Measurements from ENCODE around the gene C16orf92. TPM values are rescaled to one million over a fixed set of nuclear protein-coding genes. Genes with fewer than 3 reads are reported as not detected.

The C16orf92 gene
- total and polyA plus RNA-seq, 2 experiments from 2014 or later, result 0.34 TPM; not detected in 1

DNA sequence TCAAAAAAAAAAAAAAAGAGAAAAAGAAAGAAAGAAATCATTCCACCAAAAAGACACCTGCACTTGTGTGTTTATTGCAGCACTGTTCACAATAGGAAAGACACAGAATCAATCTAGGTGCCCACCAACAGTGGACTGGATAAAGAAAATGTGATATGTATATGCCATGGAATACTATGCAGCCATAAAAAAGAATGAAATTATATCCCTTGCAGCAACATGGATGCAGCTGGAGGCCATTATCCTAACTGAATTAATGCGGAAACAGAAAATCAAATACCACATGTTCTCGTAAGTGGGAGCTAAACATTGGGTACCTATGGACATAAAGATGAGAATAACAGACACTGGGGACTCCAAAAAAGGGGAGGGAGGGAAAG, 5.7 kb upstream of the C16orf92 start:
- no peak overlapping the region for H3K4me2 ChIP-seq
- H4K20me1 ChIP-seq (replicated peaks; ENCODE audit: insufficient read depth), result no peaks in the 10 kb centered on the region
- no peak overlapping the region for H2AFZ ChIP-seq
- H3F3A ChIP-seq (replicated peaks; ENCODE audit: low read depth), result 0 out of 2 replicates have a peak, but pooled peaks cover 4% of the 10 kb centered on the region
- no peaks in the 10 kb centered on the region for H3K79me2 ChIP-seq (replicated peaks; ENCODE audit: insufficient read depth)
- Mint-ChIP-seq H3K4me1 (no peaks in the 10 kb centered on the region; the same call in 2 of the 3 replicates), H3K36me3 (ENCODE audit: low read depth) (peaks cover 4% of the 10 kb centered on the region), H3K27me3 (ENCODE audit: insufficient read depth, low read depth, poor library complexity) (peaks cover 14% of the 10 kb centered on the region), H3K4me3 (no peak overlapping the region; the same call in 2 of the 3 replicates), H3K9me3 (no peaks in the 10 kb centered on the region; the same call in 2 of the 3 replicates), H3K27ac (no peak overlapping the region)
- peaks cover 7% of the 10 kb centered on the region for H3K27me3 ChIP-seq (ENCODE audit: insufficient read depth)
- no peak overlapping the region for H3K4me3 ChIP-seq
- H3K9me2 ChIP-seq (ENCODE audit: insufficient read depth), result no peaks in the 10 kb centered on the region
- DNase-seq (ENCODE audit: low spot score) (no peak), ATAC-seq (no peak)
- H3K4me1 ChIP-seq (ENCODE audit: insufficient read depth), result peaks cover 3% of the 10 kb centered on the region; the same call in 1 of the 2 replicates
- no peak overlapping the region for H3K27ac ChIP-seq (ENCODE audit: low read depth)
- no peaks in the 10 kb centered on the region for H3K36me3 ChIP-seq (ENCODE audit: insufficient read depth)
- TF ChIP-seq JUNB (IDR thresholded peaks at IDR 0.05; ENCODE audit: unreplicated experiment), result no peak
- TF ChIP-seq, protein P1, sequence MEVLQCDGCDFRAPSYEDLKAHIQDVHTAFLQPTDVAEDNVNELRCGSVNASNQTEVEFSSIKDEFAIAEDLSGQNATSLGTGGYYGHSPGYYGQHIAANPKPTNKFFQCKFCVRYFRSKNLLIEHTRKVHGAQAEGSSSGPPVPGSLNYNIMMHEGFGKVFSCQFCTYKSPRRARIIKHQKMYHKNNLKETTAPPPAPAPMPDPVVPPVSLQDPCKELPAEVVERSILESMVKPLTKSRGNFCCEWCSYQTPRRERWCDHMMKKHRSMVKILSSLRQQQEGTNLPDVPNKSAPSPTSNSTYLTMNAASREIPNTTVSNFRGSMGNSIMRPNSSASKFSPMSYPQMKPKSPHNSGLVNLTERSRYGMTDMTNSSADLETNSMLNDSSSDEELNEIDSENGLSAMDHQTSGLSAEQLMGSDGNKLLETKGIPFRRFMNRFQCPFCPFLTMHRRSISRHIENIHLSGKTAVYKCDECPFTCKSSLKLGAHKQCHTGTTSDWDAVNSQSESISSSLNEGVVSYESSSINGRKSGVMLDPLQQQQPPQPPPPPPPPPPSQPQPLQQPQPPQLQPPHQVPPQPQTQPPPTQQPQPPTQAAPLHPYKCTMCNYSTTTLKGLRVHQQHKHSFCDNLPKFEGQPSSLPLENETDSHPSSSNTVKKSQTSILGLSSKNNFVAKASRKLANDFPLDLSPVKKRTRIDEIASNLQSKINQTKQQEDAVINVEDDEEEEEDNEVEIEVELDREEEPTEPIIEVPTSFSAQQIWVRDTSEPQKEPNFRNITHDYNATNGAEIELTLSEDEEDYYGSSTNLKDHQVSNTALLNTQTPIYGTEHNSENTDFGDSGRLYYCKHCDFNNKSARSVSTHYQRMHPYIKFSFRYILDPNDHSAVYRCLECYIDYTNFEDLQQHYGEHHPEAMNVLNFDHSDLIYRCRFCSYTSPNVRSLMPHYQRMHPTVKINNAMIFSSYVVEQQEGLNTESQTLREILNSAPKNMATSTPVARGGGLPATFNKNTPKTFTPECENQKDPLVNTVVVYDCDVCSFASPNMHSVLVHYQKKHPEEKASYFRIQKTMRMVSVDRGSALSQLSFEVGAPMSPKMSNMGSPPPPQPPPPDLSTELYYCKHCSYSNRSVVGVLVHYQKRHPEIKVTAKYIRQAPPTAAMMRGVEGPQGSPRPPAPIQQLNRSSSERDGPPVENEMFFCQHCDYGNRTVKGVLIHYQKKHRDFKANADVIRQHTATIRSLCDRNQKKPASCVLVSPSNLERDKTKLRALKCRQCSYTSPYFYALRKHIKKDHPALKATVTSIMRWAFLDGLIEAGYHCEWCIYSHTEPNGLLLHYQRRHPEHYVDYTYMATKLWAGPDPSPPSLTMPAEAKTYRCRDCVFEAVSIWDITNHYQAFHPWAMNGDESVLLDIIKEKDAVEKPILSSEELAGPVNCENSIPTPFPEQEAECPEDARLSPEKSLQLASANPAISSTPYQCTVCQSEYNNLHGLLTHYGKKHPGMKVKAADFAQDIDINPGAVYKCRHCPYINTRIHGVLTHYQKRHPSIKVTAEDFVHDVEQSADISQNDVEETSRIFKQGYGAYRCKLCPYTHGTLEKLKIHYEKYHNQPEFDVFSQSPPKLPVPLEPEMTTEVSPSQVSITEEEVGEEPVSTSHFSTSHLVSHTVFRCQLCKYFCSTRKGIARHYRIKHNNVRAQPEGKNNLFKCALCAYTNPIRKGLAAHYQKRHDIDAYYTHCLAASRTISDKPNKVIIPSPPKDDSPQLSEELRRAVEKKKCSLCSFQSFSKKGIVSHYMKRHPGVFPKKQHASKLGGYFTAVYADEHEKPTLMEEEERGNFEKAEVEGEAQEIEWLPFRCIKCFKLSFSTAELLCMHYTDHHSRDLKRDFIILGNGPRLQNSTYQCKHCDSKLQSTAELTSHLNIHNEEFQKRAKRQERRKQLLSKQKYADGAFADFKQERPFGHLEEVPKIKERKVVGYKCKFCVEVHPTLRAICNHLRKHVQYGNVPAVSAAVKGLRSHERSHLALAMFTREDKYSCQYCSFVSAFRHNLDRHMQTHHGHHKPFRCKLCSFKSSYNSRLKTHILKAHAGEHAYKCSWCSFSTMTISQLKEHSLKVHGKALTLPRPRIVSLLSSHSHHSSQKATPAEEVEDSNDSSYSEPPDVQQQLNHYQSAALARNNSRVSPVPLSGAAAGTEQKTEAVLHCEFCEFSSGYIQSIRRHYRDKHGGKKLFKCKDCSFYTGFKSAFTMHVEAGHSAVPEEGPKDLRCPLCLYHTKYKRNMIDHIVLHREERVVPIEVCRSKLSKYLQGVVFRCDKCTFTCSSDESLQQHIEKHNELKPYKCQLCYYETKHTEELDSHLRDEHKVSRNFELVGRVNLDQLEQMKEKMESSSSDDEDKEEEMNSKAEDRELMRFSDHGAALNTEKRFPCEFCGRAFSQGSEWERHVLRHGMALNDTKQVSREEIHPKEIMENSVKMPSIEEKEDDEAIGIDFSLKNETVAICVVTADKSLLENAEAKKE (CRISPR knock-in tag; IDR thresholded peaks at IDR 0.05), result no peak
- TF ChIP-seq ZNF331 (CRISPR knock-in tag; IDR thresholded peaks at IDR 0.05; ENCODE audit: low read depth), result no peak
- TF ChIP-seq CREB1 (CRISPR knock-in tag; IDR thresholded peaks at IDR 0.05; ENCODE audit: low read depth), result no peak
- TF ChIP-seq, protein P2, sequence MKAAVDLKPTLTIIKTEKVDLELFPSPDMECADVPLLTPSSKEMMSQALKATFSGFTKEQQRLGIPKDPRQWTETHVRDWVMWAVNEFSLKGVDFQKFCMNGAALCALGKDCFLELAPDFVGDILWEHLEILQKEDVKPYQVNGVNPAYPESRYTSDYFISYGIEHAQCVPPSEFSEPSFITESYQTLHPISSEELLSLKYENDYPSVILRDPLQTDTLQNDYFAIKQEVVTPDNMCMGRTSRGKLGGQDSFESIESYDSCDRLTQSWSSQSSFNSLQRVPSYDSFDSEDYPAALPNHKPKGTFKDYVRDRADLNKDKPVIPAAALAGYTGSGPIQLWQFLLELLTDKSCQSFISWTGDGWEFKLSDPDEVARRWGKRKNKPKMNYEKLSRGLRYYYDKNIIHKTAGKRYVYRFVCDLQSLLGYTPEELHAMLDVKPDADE (IDR thresholded peaks at IDR 0.05), result no peak
- no peak for TF ChIP-seq ZNF114 (CRISPR knock-in tag; IDR thresholded peaks at IDR 0.05)
- no peak for TF ChIP-seq EZH2 (IDR thresholded peaks at IDR 0.05; ENCODE audit: low read depth, unreplicated experiment)
- TF ChIP-seq, protein P3, sequence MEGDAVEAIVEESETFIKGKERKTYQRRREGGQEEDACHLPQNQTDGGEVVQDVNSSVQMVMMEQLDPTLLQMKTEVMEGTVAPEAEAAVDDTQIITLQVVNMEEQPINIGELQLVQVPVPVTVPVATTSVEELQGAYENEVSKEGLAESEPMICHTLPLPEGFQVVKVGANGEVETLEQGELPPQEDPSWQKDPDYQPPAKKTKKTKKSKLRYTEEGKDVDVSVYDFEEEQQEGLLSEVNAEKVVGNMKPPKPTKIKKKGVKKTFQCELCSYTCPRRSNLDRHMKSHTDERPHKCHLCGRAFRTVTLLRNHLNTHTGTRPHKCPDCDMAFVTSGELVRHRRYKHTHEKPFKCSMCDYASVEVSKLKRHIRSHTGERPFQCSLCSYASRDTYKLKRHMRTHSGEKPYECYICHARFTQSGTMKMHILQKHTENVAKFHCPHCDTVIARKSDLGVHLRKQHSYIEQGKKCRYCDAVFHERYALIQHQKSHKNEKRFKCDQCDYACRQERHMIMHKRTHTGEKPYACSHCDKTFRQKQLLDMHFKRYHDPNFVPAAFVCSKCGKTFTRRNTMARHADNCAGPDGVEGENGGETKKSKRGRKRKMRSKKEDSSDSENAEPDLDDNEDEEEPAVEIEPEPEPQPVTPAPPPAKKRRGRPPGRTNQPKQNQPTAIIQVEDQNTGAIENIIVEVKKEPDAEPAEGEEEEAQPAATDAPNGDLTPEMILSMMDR (conservative IDR thresholded peaks at IDR 0.05; ENCODE audit: low read depth in 2 of 2), result no peak
- TF ChIP-seq POLR2AphosphoS5 (IDR thresholded peaks at IDR 0.05; ENCODE audit: low read depth), result no peak
- no peak for TF ChIP-seq NANOG (IDR thresholded peaks at IDR 0.05; ENCODE audit: borderline replicate concordance)
- TF ChIP-seq, protein P4, sequence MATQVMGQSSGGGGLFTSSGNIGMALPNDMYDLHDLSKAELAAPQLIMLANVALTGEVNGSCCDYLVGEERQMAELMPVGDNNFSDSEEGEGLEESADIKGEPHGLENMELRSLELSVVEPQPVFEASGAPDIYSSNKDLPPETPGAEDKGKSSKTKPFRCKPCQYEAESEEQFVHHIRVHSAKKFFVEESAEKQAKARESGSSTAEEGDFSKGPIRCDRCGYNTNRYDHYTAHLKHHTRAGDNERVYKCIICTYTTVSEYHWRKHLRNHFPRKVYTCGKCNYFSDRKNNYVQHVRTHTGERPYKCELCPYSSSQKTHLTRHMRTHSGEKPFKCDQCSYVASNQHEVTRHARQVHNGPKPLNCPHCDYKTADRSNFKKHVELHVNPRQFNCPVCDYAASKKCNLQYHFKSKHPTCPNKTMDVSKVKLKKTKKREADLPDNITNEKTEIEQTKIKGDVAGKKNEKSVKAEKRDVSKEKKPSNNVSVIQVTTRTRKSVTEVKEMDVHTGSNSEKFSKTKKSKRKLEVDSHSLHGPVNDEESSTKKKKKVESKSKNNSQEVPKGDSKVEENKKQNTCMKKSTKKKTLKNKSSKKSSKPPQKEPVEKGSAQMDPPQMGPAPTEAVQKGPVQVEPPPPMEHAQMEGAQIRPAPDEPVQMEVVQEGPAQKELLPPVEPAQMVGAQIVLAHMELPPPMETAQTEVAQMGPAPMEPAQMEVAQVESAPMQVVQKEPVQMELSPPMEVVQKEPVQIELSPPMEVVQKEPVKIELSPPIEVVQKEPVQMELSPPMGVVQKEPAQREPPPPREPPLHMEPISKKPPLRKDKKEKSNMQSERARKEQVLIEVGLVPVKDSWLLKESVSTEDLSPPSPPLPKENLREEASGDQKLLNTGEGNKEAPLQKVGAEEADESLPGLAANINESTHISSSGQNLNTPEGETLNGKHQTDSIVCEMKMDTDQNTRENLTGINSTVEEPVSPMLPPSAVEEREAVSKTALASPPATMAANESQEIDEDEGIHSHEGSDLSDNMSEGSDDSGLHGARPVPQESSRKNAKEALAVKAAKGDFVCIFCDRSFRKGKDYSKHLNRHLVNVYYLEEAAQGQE (IDR thresholded peaks at IDR 0.05; ENCODE audit: unreplicated experiment), result no peak
- TF ChIP-seq STAT1 (IDR thresholded peaks at IDR 0.05; ENCODE audit: unreplicated experiment), result no peak
- TF ChIP-seq EZH2phosphoT487 (IDR thresholded peaks at IDR 0.05; ENCODE audit: unreplicated experiment), result no peak
